GM18498 (cell line): Measurements from ENCODE around the gene SYMPK.

ENCODE experiments used
- ATAC-seq: cut with Tn5 transposase; IDR thresholded peaks from one replicate; pipeline ENCODE4 v1.9.1; 2021; ENCODE audit warnings: mild to moderate bottlenecking, moderate library complexity; ENCODE audit not compliant: unreplicated experiment

The SYMPK gene

GRCh38 chr19:45826934-45827333, 36.0 kb downstream of the SYMPK start:
- ATAC-seq: no peak

DNA sequence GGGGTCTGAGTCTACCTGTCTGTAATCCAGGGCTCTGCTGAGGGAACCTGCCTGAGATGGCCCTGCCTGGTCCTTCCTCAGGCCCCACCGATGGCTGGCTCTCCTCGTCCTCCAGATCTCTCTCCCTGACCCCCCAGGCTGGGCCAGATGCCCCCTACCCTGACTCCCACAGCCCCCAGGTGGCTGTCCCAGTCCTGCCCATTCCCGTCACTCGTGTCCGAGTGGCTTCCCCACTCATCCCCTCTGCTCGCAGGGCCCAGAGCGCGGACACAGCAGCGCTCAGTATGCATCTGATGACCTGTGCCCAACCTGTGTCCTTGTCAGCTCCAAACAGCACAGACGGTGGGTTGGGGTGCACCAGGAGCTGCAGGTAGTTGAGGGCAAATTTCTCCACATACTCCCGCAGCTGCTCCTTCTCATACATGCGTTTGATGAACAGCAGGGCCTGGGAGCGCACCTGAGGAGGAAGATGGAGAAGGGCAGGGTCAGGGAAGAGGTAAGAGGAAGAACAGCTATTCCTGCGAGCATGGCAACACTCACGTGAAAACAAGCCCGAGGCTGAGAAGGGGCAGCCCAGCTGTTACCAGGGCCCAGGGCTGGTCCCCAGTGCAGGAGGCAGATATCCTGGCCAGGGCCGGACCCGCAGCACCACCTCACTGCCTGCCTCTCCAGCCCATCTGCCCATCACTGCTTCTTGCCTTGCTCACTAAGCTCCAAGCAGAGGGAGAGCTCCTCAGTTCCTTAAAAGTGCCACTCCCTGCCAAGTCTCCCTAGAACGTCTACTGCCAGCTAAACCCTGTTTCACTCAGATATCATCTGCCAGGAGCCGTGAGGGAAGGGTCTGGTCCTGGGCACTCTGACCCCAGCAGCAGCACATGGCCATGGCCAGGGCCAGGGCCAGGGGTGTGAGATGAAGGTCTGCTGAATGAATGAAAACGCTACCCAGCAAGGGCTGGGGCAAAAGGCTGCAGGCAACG, 36.7 kb downstream of the SYMPK start:
- no peak for ATAC-seq

DNA sequence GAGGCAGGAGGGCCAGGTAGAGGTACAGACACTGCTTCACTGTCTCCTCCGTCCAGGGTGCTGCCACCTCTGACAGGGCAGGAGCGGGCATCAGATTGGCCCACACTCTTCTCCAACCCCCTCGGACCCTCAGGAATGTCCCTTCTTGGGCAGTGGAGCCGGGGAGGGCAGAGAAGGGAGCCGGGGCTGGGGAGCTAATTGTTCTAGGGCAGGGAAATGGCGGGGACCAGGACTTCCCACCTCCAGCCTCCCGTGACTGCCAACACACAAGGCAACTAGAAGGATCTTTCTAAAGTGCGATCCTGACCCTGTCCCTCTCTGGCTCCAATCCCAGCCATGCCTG, 37.7 kb downstream of the SYMPK start:
- ATAC-seq: no peak

DNA sequence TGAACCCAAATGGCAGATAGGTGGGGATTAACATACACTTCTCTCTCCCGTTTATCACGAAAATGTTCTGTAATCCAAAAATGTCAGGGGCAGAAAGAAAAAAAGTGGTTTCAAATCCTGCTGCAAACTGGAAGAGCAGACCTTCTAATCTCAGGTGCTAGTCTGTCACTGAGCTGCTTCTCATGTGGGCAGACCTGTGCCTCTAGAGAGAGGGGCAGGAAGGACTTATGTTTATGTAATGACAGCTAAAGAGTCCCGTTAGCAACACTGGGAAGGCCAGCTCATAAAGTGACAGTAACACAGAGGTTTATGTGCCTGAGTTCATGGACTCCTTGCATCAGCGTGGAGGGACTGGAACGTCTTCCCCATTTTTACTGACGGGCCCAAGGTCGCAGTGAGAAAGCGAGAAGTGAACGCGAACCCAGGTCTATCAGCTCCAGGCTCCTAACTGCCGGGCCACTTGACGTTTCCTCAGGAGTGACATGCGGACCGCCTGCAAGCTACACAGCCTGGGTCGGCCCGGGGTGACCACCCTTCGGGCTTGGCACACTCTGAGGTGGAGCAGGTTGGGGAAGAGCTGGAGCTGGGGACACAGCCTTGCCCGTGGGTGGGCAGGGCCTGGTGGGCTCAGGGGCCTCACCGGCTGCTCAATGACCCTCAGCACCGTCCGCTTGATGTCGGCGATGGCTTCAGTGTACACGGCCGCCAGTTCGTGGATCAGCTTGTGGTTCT, 38.2 kb downstream of the SYMPK start:
- no peak for ATAC-seq

GRCh38 chr19:45824041-45824471, 38.9 kb downstream of the SYMPK start:
- no peak for ATAC-seq

DNA sequence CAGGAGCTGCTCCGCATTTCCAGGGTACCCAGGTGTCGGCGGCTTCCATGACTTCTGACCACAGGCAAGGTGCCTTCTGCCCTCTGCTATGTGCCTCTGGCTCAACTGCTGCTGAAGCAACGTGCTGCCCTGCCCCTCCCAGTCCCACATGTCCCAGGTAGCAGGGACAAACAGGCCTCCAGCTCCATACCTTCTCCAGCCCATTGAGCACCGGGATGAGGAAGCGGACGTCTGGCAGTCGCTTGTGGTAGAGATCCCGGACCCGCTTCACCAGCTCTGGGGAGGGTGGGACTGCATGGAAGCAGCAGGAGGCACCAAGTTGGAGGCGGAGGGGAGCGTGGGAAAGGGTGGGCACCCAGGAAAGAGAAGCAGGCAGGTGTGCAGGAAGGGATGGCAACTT, 39.8 kb downstream of the SYMPK start:
- no peak for ATAC-seq

- no peak for ATAC-seq
Measured at GRCh38 chr19:45822716-45823115, 40.2 kb downstream of the SYMPK start.

DNA sequence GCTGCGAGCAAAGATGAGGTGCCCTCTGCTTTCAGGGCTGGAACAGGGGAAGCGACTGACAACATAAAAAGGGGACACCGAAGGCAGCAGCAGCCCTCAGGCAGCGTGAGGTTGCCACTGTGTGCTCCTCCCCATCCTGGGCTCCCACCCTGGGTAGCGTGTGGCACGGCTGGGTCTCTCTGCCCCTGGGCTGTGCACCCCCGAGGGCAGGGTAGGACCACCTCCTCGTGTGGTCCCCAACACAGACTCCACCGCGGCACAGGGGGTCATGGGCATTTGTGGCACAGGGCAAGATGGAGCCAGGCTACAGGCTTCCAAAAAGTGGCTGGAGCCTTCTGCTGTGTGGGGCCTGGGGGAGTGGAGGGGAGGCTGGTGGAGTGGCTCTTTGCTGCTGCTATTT, 41.4 kb downstream of the SYMPK start:
- no peak for ATAC-seq

DNA sequence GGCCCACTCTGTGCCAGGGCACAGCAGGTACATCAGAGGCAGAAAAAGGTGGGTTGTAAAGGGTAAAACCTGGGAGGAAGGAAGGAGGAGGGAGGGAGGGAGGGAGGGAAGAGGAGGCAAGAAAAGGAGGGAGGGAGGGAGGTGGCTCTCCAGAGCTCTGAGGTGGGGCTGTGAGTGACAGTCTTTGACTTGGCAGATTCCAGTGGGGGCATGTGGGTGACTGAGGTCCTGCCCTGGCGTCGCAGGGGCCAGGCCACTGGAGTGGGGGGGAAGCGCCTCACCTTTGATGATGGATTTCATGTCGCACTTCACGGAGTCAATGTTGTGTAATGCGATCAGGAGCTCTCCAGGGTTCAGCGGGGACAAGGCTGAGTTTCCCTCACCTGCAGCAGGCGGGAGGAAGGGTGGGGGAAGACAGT, 41.8 kb downstream of the SYMPK start:
- no peak for ATAC-seq

DNA sequence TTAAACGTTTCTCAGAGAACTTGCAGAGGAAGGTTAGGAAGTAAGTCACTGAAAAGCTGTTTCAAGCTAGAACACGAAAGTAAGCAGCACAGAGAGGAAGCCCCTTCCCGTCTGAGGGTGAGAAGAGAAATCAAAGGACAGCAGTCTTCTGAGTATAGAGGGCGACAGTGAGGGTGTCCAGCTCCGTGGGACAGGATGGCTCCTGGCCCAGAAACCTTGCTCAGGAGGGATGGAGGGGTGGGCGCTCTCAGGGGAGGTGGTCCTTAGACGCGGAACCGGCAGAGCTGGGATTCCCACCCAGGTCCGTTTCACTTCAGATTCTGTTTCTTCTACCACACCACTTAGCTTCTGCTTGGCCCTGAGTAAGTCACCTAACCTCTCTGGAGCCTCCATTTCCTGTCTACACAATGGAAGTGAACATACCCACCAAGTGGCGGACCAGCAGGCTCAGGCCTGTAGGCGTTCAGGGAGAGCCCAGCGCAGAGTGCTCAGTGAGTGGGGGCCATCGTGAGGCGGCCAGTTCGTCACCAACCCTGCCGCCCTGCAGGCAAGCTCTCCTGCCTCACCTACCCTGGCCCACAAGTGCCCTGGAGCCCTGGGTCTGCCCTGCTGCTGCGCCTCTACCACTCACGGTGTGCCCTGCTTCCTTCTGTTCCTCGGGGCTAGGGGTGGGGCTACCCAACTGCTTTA, 42.4 kb downstream of the SYMPK start:
- ATAC-seq: no peak

DNA sequence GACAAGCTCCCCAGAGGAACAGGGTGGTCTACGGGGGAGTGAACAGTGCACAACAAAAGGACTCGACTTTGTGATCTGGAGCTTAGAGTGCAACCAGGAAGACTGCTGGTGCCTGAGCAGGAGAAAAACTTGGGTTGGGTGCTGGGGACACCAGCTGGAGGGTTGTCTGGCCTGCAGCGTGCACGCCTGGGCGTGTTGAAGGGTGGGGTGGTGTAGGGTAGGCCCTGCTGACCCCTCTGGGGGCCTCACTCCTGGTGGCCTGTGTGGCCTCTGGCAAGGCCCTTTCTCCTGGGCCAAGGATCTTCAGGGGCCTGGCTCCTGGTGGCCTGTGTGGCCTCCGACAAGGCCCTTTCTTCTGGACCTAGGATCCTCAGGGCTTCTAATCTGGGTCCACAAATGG, 43.2 kb downstream of the SYMPK start:
- no peak for ATAC-seq

DNA sequence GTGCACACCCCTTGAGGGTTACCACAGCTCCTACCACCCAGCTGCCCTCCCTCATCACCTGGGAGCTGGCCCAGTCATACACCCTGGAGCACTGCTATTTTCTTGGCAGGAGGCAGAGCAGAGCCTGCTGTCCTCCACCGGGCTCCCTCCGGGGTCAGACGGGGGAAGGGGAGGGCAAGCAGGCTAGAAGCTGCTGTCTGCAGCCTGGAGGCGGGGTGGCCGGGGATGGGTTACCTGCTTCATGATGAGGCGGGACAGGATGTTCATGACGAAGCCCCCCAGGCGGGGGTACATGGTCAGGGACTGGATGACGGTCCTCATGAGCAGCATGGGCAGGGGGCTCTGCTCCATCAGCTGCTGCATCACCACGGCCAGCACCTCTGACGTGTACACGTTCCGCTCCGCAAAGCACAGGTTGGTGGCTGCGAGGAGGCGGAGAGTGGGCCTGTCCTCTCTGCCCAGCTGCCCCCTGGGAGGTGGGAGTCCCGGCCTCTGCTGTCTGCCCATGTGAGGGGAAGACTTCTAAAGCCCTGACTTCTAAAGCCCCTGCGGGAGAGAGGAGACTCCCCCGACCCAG, 45.1 kb downstream of the SYMPK start:
- ATAC-seq: no peak

- ATAC-seq: peak; percentile 82
Measured at GRCh38 chr19:45817010-45817724, 45.8 kb downstream of the SYMPK start.

DNA sequence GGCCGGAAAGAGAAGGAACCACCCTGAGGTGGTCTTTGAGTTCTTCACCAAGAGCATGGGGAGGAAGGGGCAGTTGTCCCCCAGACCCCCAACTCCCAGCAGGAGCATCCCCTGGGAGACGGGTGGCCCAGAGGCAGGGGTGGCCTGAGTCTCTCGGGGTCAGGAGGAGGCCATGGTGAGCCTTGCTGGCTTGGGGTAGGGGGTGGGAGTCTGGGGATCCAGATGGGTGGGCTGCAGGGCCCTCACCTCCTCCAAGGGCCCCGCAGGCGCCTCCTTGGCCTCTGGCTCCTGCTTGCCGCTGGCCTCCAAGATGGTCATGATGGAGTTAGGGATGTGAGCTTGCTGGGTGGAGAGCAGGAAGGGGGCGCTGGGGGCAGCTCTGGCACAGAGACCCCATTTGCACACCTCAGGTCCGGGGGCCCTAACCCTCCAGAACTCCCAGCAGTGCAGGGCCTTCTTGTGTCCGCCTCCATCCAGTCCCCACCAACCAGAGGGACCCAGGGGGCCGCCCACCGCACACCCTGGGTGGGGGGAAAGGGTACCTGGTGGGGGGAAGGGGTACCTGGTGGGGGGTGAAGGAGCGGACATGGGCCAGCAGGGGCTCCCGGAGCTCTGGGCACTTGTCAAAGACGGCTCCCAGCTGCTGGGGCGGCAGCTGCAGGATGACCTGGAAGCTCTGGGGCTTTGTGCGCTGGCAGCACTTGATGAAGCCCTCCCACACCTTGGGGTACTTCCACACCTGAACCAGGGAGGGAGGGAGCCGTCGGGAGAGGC, 46.5 kb downstream of the SYMPK start:
- no peak for ATAC-seq

GRCh38 chr19:45815481-45816216, 47.3 kb downstream of the SYMPK start:
- ATAC-seq: no peak

- no peak for ATAC-seq
Measured at GRCh38 chr19:45814851-45815480, 48.0 kb downstream of the SYMPK start, which contains the start of gene RSPH6A. Gene RSPH6A, minus strand, starts transcription at chr19:45815308. Its CDS starts 132 bp downstream, at chr19:45815176.

- no peak for ATAC-seq
Measured at GRCh38 chr19:45814166-45814780, 48.7 kb downstream of the SYMPK start.

DNA sequence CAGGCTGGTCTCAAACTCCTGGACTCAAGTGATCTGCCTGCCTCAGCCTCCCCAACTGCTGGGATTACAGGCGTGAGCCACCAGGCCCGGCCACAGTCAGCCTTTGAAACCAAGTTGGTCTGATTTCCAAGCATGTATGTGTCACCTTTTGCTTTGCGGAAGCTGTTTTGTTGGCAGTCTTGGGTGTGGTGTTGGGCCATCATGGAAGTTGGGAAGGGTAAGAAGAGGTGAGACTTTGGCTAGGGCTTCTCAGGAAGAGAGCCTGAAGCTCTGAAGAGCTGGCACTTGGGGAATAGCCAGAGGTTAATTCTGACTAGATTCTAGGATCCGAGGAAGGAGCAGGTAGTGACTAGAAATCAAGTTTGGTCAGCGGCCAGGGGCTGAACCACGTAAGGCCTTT, 50.6 kb downstream of the SYMPK start:
- ATAC-seq: no peak
